Stomach (tissue), 9 donors: ENCODE measurements around the gene BPIFB2. TPM values are rescaled to one million over a fixed set of nuclear protein-coding genes. Genes with fewer than 3 reads are reported as not detected.

Experiments used
- DNase-seq, 2 donors: peaks; one replicate each; pipeline versions ENCODE4 v3.0.0 to v3.0.0-alpha.2; 2013 to 2019
- H3K27ac ChIP-seq, 5 donors: fragments of 200-600 bp in 4 of 5; sonication (generic) in 4 of 5; one replicate each; pipeline ENCODE4 v1.5.1; 2013 to 2019; ENCODE audit warnings: mild to moderate bottlenecking in 1 of 5, moderate library complexity in 1 of 5
- H3K27me3 ChIP-seq, 3 donors: fragments of 200-600 bp; sonication (generic); one replicate each; pipeline ENCODE4 v1.5.1; 2017 to 2019; ENCODE audit warnings: mixed run types in 1 of 3
- H3K36me3 ChIP-seq, 4 donors: fragments of 200-600 bp; sonication (generic); 1 replicate in 3 of 4; 2 replicates in 1 of 4; pipeline ENCODE4 v1.5.1; 2016 to 2019
- H3K4me1 ChIP-seq, 4 donors: fragments of 200-600 bp; sonication (generic); one replicate each; pipeline ENCODE4 v1.5.1; 2016 to 2019
- H3K4me3 ChIP-seq, 4 donors: fragments of 200-600 bp; sonication (generic) in 3 of 4; one replicate each; pipeline ENCODE4 v1.5.1; 2016 to 2019; ENCODE audit warnings: mild to moderate bottlenecking in 1 of 4
- H3K9me3 ChIP-seq, 4 donors: fragments of 200-600 bp; sonication (generic); one replicate each; pipeline ENCODE4 v1.5.1; 2016 to 2019
- CTCF ChIP-seq, 7 experiments: fragments of 450-650 bp in 4 of 7; fragments of 200-600 bp in 3 of 7; sonication (generic) in 3 of 7; IDR thresholded peaks; one replicate each; pipeline ENCODE4 v1.5.1; 2016 to 2019; ENCODE audit warnings: antibody characterized with exemption in 7 of 7, control low read depth in 2 of 7, mild to moderate bottlenecking in 1 of 7
- EP300 ChIP-seq: sonication (generic); formaldehyde crosslinking; IDR thresholded peaks from one replicate; pipeline ENCODE4 v1.6.1; 2017; ENCODE audit warnings: antibody characterized with exemption
- POLR2A ChIP-seq, 4 donors: fragments of 450-650 bp; IDR thresholded peaks; one replicate each; pipeline ENCODE4 v1.6.1; 2016; ENCODE audit warnings: antibody characterized with exemption in 4 of 4, control low read depth in 2 of 4, mild to moderate bottlenecking in 1 of 4, moderate library complexity in 1 of 4
- POLR2AphosphoS5 ChIP-seq, 3 donors: sonication (generic); formaldehyde crosslinking; IDR thresholded peaks; one replicate each; pipeline ENCODE4 v1.6.1; 2016; ENCODE audit warnings: antibody characterized with exemption in 3 of 3
- WGBS, 5 donors: extraction: QIAGEN DNeasy Blood & Tissue Kit in 3 of 5; methylation state at CpG; one replicate each; pipeline versions ENCODE4 v1.1.5 to v1.1.7; 2013 to 2018; 5-methylcytosine and 5-hydroxymethylcytosine counted together
- intact Hi-C: fragments of 100-400 bp; cut with DNase I; formaldehyde crosslinking; loops from one replicate; pipeline ENCODE4 v1.15.1; 2023; ENCODE audit warnings: low total_unique reads
- polyA plus RNA-seq, 3 donors: library from polyadenylated mRNA; stranded (reverse); fragments of 200-250 nt; gene quantifications; one replicate each; pipeline ENCODE4 v1.2.3, GENCODE V29; 2013
- total RNA-seq, 5 donors: library from RNA; depleted of rRNA; stranded (reverse); fragments of >200 nt; gene quantifications; one replicate each; pipeline versions ENCODE4 v1.1.0 to v1.2.3, GENCODE V29; 2014 to 2016
- donor health status: healthy with polysubstance abuse.
- donor health status: Bipolar disorder and iron deficiency.
- donor health status: healthy.

Gene BPIFB2
- total and polyA plus RNA-seq, 8 donors = 3.3 TPM; not detected in 7

GRCh38 chr20:33006776-33007375, 628 bp upstream of the BPIFB2 start:
- Histone ChIP-seq H3K4me3 (no peak overlapping the region), H3K9me3 (peaks cover 0 to 7% (median 0%) of the 10 kb centered on the region in 4 donors), H3K27me3 (peaks cover 0 to 4% (median 0%) of the 10 kb centered on the region in 3 donors), H3K36me3 (no peaks in the 10 kb centered on the region), H3K27ac (no peak overlapping the region), H3K4me1 (peaks cover 0 to 4% (median 0%) of the 10 kb centered on the region in 4 donors)
- intact Hi-C loops = no loop called here
- TF ChIP-seq EP300 (no peak), CTCF (IDR thresholded peaks at IDR 0.05) (no peak), POLR2AphosphoS5 (IDR thresholded peaks at IDR 0.05) (no peak), POLR2A (IDR thresholded peaks at IDR 0.05) (no peak)
- WGBS, 5 donors = 80 to 86% (median 84%) methylated on average over 7 to 8 of the region's 8 CpGs
- DNase-seq = no peak

- no peaks in the 10 kb centered on the region for H3K36me3 ChIP-seq
- H3K27ac ChIP-seq = no peak overlapping the region
- no peak overlapping the region for H3K4me3 ChIP-seq
- WGBS, 5 donors = 85 to 89% (median 88%) methylated on average over 21 to 23 of the region's 23 CpGs
- peaks cover 0 to 4% (median 0%) of the 10 kb centered on the region in 4 donors for H3K4me1 ChIP-seq
- intact Hi-C loops = no loop called here
- peaks cover 0 to 17% (median 0%) of the 10 kb centered on the region in 3 donors for H3K27me3 ChIP-seq
- no peak for DNase-seq
- no peak for TF ChIP-seq EP300
- no peak for TF ChIP-seq POLR2A (IDR thresholded peaks at IDR 0.05)
- no peak for TF ChIP-seq CTCF (IDR thresholded peaks at IDR 0.05)
- no peak for TF ChIP-seq POLR2AphosphoS5 (IDR thresholded peaks at IDR 0.05)
- peaks cover 0 to 7% (median 0%) of the 10 kb centered on the region in 4 donors for H3K9me3 ChIP-seq
Measured at GRCh38 chr20:33008336-33009213, 1.1 kb downstream of the BPIFB2 start.

- Histone ChIP-seq H3K4me3 (no peak overlapping the region), H3K4me1 (peaks cover 0 to 4% (median 0%) of the 10 kb centered on the region in 4 donors), H3K36me3 (no peaks in the 10 kb centered on the region), H3K27ac (no peak overlapping the region), H3K9me3 (peaks cover 0 to 7% (median 0%) of the 10 kb centered on the region in 4 donors), H3K27me3 (peaks cover 0 to 26% (median 0%) of the 10 kb centered on the region in 3 donors)
- intact Hi-C loops = no loop called here
- DNase-seq = peak in 1 of 2 donors; percentile 12
- TF ChIP-seq POLR2A (IDR thresholded peaks at IDR 0.05) = no peak
- no peak for TF ChIP-seq EP300
- no peak for TF ChIP-seq CTCF (IDR thresholded peaks at IDR 0.05)
- TF ChIP-seq POLR2AphosphoS5 (IDR thresholded peaks at IDR 0.05) = no peak
- 51 to 54% (median 53%) methylated on average over 19 of the region's 19 CpGs for WGBS, 5 donors
Measured at GRCh38 chr20:33009214-33010132, 2.0 kb downstream of the BPIFB2 start.

GRCh38 chr20:33010133-33010504, 2.6 kb downstream of the BPIFB2 start:
- Histone ChIP-seq H3K27me3 (peaks cover 0 to 32% (median 4%) of the 10 kb centered on the region in 3 donors), H3K36me3 (no peaks in the 10 kb centered on the region), H3K9me3 (peaks cover 0 to 5% (median 0%) of the 10 kb centered on the region in 4 donors), H3K4me1 (peaks cover 0 to 4% (median 0%) of the 10 kb centered on the region in 4 donors), H3K4me3 (no peak overlapping the region), H3K27ac (no peak overlapping the region)
- WGBS, 5 donors = 25 to 50% (median 31%) methylated on average over 5 of the region's 5 CpGs
- intact Hi-C loops = no loop called here
- TF ChIP-seq CTCF (IDR thresholded peaks at IDR 0.05) (no peak), POLR2AphosphoS5 (IDR thresholded peaks at IDR 0.05) (no peak), POLR2A (IDR thresholded peaks at IDR 0.05) (no peak), EP300 (no peak)
- peak in 1 of 2 donors; percentile 49 for DNase-seq
